ENCODE data around the gene RHCG. TPM values are rescaled to one million over a fixed set of nuclear protein-coding genes. Genes with fewer than 3 reads are reported as not detected.

Gene RHCG
- total RNA-seq, 1 donor from 2014 or later, result not detected

- H3K4me1 Mint-ChIP-seq (ENCODE audit: low read depth), result no peaks in the 10 kb centered on the region
- H3K27ac Mint-ChIP-seq, result no peak overlapping the region
- no peak overlapping the region for H3K4me3 Mint-ChIP-seq (ENCODE audit: low read depth)
- H3K9me3 Mint-ChIP-seq, result peaks cover 7% of the 10 kb centered on the region
- DNase-seq (ENCODE audit: low spot score), result no peak
- peaks cover 7% of the 10 kb centered on the region for H3K27me3 Mint-ChIP-seq (ENCODE audit: low read depth)
- H3K36me3 Mint-ChIP-seq (ENCODE audit: low read depth), result no peaks in the 10 kb centered on the region
- intact Hi-C loops (cut with micrococcal nuclease), result no loop called here
These were observed 36.3 kb downstream of the RHCG start for GRCh38 chr15:89460048-89460447.

- Mint-ChIP-seq H3K36me3 (ENCODE audit: low read depth) (no peaks in the 10 kb centered on the region), H3K9me3 (peaks cover 7% of the 10 kb centered on the region), H3K4me3 (ENCODE audit: low read depth) (no peak overlapping the region), H3K27ac (no peak overlapping the region), H3K27me3 (ENCODE audit: low read depth) (peaks cover 5% of the 10 kb centered on the region), H3K4me1 (ENCODE audit: low read depth) (no peaks in the 10 kb centered on the region)
- DNase-seq (ENCODE audit: low spot score), result no peak
- intact Hi-C loops (cut with micrococcal nuclease), result no loop called here
These were observed 36.9 kb downstream of the RHCG start for GRCh38 chr15:89459271-89460038.

GRCh38 chr15:89458440-89458839, 37.9 kb downstream of the RHCG start:
- peaks cover 7% of the 10 kb centered on the region for H3K27me3 Mint-ChIP-seq (ENCODE audit: low read depth)
- H3K36me3 Mint-ChIP-seq (ENCODE audit: low read depth), result no peaks in the 10 kb centered on the region
- no peak for DNase-seq (ENCODE audit: low spot score)
- H3K27ac Mint-ChIP-seq, result no peak overlapping the region
- no peak overlapping the region for H3K4me3 Mint-ChIP-seq (ENCODE audit: low read depth)
- intact Hi-C loops (cut with micrococcal nuclease), result no loop called here
- H3K9me3 Mint-ChIP-seq, result peaks cover 7% of the 10 kb centered on the region
- H3K4me1 Mint-ChIP-seq (ENCODE audit: low read depth), result no peaks in the 10 kb centered on the region

- no peak for DNase-seq (ENCODE audit: low spot score)
- no peaks in the 10 kb centered on the region for H3K36me3 Mint-ChIP-seq (ENCODE audit: low read depth)
- peaks cover 7% of the 10 kb centered on the region for H3K9me3 Mint-ChIP-seq
- H3K4me1 Mint-ChIP-seq (ENCODE audit: low read depth), result no peaks in the 10 kb centered on the region
- no peak overlapping the region for H3K4me3 Mint-ChIP-seq (ENCODE audit: low read depth)
- H3K27ac Mint-ChIP-seq, result no peak overlapping the region
- H3K27me3 Mint-ChIP-seq (ENCODE audit: low read depth), result peaks cover 8% of the 10 kb centered on the region
- intact Hi-C loops (cut with micrococcal nuclease), result no loop called here
These were observed 39.3 kb downstream of the RHCG start for GRCh38 chr15:89457086-89457485.

- Mint-ChIP-seq H3K27ac (no peak overlapping the region), H3K9me3 (peaks cover 7% of the 10 kb centered on the region)
These were observed 40.8 kb downstream of the RHCG start for GRCh38 chr15:89455535-89455934.

GRCh38 chr15:89452330-89452836, 44.0 kb downstream of the RHCG start:
- H3K27ac Mint-ChIP-seq, result no peak overlapping the region
- peaks cover 17% of the 10 kb centered on the region for H3K27me3 Mint-ChIP-seq (ENCODE audit: low read depth)
- peaks cover 7% of the 10 kb centered on the region for H3K9me3 Mint-ChIP-seq
- intact Hi-C loops (cut with micrococcal nuclease), result no loop called here
- H3K4me3 Mint-ChIP-seq (ENCODE audit: low read depth), result no peak overlapping the region
- no peak for DNase-seq (ENCODE audit: low spot score)
- no peaks in the 10 kb centered on the region for H3K4me1 Mint-ChIP-seq (ENCODE audit: low read depth)
- no peaks in the 10 kb centered on the region for H3K36me3 Mint-ChIP-seq (ENCODE audit: low read depth)

More at GRCh38 chr15:89455535-89455934, 40.8 kb downstream of the RHCG start:
- intact Hi-C loops (cut with micrococcal nuclease), result no loop called here
- no peak for DNase-seq (ENCODE audit: low spot score)
- Mint-ChIP-seq H3K4me3 (ENCODE audit: low read depth) (no peak overlapping the region), H3K36me3 (ENCODE audit: low read depth) (no peaks in the 10 kb centered on the region), H3K27me3 (ENCODE audit: low read depth) (peaks cover 15% of the 10 kb centered on the region), H3K4me1 (ENCODE audit: low read depth) (no peaks in the 10 kb centered on the region)

- DNase-seq (ENCODE audit: low spot score), result no peak
- H3K4me3 Mint-ChIP-seq (ENCODE audit: low read depth), result no peak overlapping the region
- H3K27me3 Mint-ChIP-seq (ENCODE audit: low read depth), result peaks cover 17% of the 10 kb centered on the region
- peaks cover 3% of the 10 kb centered on the region for H3K9me3 Mint-ChIP-seq
- no peaks in the 10 kb centered on the region for H3K36me3 Mint-ChIP-seq (ENCODE audit: low read depth)
- H3K4me1 Mint-ChIP-seq (ENCODE audit: low read depth), result no peaks in the 10 kb centered on the region
- no peak overlapping the region for H3K27ac Mint-ChIP-seq
- intact Hi-C loops (cut with micrococcal nuclease), result no loop called here
These were observed 44.5 kb downstream of the RHCG start for GRCh38 chr15:89451846-89452245.

GRCh38 chr15:89450076-89451006, 46.0 kb downstream of the RHCG start:
- Mint-ChIP-seq H3K4me1 (ENCODE audit: low read depth) (peaks cover 2% of the 10 kb centered on the region), H3K27me3 (ENCODE audit: low read depth) (peaks cover 17% of the 10 kb centered on the region), H3K4me3 (ENCODE audit: low read depth) (no peak overlapping the region), H3K9me3 (no peaks in the 10 kb centered on the region), H3K36me3 (ENCODE audit: low read depth) (no peaks in the 10 kb centered on the region), H3K27ac (no peak overlapping the region)
- intact Hi-C loops (cut with micrococcal nuclease), result no loop called here
- no peak for DNase-seq (ENCODE audit: low spot score)

- intact Hi-C loops (cut with micrococcal nuclease), result no loop called here
- no peak overlapping the region for H3K4me3 Mint-ChIP-seq (ENCODE audit: low read depth)
- no peak for DNase-seq (ENCODE audit: low spot score)
- no peaks in the 10 kb centered on the region for H3K36me3 Mint-ChIP-seq (ENCODE audit: low read depth)
- peaks cover 2% of the 10 kb centered on the region for H3K4me1 Mint-ChIP-seq (ENCODE audit: low read depth)
- peaks cover 17% of the 10 kb centered on the region for H3K27me3 Mint-ChIP-seq (ENCODE audit: low read depth)
- H3K9me3 Mint-ChIP-seq, result no peaks in the 10 kb centered on the region
- no peak overlapping the region for H3K27ac Mint-ChIP-seq
These were observed 47.6 kb downstream of the RHCG start for GRCh38 chr15:89448825-89449224.

GRCh38 chr15:89447676-89448075, 48.7 kb downstream of the RHCG start:
- H3K4me3 Mint-ChIP-seq (ENCODE audit: low read depth), result no peak overlapping the region
- H3K36me3 Mint-ChIP-seq (ENCODE audit: low read depth), result no peaks in the 10 kb centered on the region
- no peak overlapping the region for H3K27ac Mint-ChIP-seq
- intact Hi-C loops (cut with micrococcal nuclease), result no loop called here
- H3K9me3 Mint-ChIP-seq, result no peaks in the 10 kb centered on the region
- peaks cover 2% of the 10 kb centered on the region for H3K4me1 Mint-ChIP-seq (ENCODE audit: low read depth)
- no peak for DNase-seq (ENCODE audit: low spot score)
- peaks cover 14% of the 10 kb centered on the region for H3K27me3 Mint-ChIP-seq (ENCODE audit: low read depth)

GRCh38 chr15:89446255-89446891, 50.0 kb downstream of the RHCG start:
- H3K27ac Mint-ChIP-seq, result no peak overlapping the region
- H3K4me3 Mint-ChIP-seq (ENCODE audit: low read depth), result no peak overlapping the region
- intact Hi-C loops (cut with micrococcal nuclease), result no loop called here
- H3K9me3 Mint-ChIP-seq, result no peaks in the 10 kb centered on the region
- H3K4me1 Mint-ChIP-seq (ENCODE audit: low read depth), result peaks cover 2% of the 10 kb centered on the region
- peaks cover 11% of the 10 kb centered on the region for H3K27me3 Mint-ChIP-seq (ENCODE audit: low read depth)
- H3K36me3 Mint-ChIP-seq (ENCODE audit: low read depth), result no peaks in the 10 kb centered on the region
- DNase-seq (ENCODE audit: low spot score), result no peak

- peaks cover 7% of the 10 kb centered on the region for H3K27me3 Mint-ChIP-seq (ENCODE audit: low read depth)
- H3K36me3 Mint-ChIP-seq (ENCODE audit: low read depth), result no peaks in the 10 kb centered on the region
- H3K4me1 Mint-ChIP-seq (ENCODE audit: low read depth), result peaks cover 2% of the 10 kb centered on the region
- H3K4me3 Mint-ChIP-seq (ENCODE audit: low read depth), result no peak overlapping the region
- no peak overlapping the region for H3K27ac Mint-ChIP-seq
- DNase-seq (ENCODE audit: low spot score), result no peak
- intact Hi-C loops (cut with micrococcal nuclease), result no loop called here
- H3K9me3 Mint-ChIP-seq, result no peaks in the 10 kb centered on the region
These were observed 50.9 kb downstream of the RHCG start for GRCh38 chr15:89445518-89445917.

Data from activated T-helper 2 cell treated with anti-CD3 and anti-CD28 coated beads, Interferon-gamma antibody, Interleukin-2, Interleukin-4, amounts not matched to agents 10 μg/mL and 5 μg/mL and 100 μg/mL, durations not matched to agents 14 hours and 24 hours and 36 hours (primary cell).